Stimulated activated CD8-positive, alpha-beta memory T cell treated with anti-CD3 and anti-CD28 coated beads, Interleukin-4, amount 100 ng/mL, for 1 hour (primary cell): ENCODE results near the gene FBXO5.

Experiments
- DNase-seq, 2 donors: peaks; one replicate each; pipeline ENCODE4 v3.0.0-alpha.2; 2020; ENCODE audit warnings: low read depth in 2 of 2, low spot score in 1 of 2

The FBXO5 gene

DNA sequence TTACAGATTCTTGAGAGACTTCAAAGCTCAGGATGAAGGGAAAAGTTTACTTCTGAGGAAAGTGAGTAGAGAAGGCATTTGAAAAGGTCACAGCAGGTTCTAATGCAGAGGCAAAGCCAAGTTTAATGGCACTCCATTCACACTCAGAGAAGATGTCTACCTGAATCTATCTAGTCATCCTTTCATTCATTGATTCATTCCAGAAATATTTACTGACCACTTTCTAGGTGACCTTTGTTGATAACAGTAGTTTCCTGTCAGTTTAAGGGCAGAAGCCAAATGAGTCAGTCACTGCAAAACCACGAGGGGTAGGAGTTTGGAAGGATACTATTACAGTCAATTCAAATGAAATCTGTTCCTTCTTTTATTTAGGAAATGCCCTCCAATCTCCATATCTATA is 30.8 kb downstream of the FBXO5 start:
- no peak for DNase-seq

DNA sequence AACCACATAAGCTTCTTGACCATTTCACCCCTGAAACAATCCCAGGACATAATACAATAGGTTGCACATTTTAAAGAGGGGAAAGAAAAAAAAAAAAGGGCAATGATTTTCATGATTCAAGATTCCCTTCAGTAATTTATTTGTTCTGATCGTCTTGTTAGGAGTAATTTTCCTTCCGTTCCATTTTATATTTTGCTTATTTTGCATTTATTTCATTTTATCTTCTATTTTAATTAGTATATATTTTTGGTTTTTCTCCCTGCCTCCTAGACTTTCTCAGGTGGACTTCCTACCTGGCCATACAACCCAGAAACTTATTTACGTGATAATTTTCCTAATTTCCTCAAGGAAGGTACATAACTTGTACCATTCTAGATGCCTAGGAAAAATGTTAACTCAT is 32.6 kb downstream of the FBXO5 start:
- DNase-seq: no peak

DNA sequence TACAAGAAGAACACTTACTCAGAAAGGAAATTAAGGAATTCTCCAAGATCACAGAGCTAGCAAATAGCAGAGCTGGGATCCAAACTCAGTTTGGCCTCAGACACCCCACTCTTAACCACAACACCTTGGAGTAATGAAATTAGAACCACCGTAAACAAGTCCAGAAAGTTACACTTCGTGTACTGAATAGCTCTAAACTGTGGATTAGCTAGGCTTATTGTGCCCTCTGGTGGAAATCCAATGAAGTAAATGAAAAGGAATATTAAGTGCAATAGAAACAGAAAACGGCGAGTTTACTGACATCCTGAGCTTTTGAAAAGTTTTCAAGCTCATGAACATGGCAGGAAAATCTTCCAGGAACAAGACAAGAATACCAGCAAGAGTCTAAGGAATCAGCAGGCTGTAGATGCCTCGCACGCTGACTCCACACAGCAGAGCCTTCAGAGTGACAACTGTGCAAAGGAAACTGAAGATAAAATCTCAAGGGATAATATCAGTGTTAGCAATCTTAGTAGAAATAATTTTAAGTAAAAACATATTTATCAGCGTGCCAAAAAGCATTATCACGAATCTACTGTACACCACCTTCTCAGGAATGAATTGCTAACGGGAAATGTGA is 34.6 kb downstream of the FBXO5 start:
- no peak for DNase-seq

DNA sequence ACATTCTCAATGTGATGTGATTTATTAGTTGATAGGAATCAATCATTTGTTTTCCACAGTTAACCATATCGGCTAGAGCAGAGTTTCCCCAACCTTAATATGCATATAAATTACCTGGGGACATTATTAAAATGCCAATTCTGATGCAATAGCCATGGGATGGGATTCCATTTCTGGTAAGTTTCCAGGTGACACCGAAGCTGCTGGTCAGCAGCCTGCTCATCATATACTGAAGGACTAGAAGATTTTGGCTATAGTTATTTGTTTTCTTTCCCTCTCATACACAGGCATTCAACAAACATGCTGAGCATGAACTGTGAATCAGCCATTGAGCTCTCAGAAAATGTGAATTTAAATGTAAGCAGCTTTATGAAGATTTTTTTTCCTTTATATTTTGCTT is 35.8 kb downstream of the FBXO5 start:
- no peak for DNase-seq

DNA sequence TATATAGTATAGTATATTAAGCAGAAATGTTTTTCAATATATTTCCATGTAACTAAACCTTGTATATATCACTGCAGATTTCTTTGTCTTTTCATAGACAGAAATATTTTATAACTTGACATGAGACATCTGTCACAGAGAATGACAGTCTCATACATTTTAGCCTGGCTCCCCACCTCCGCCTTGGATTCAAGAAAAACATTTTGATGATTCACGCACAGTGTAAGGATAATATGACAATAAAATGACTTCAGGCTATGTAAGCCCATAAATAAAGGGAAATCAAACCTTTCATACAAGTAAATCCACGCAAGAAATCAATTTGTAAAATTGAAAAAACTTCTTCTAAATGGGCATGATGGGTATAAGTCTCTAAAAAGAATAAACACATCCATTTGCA is 36.4 kb downstream of the FBXO5 start:
- no peak for DNase-seq

DNA sequence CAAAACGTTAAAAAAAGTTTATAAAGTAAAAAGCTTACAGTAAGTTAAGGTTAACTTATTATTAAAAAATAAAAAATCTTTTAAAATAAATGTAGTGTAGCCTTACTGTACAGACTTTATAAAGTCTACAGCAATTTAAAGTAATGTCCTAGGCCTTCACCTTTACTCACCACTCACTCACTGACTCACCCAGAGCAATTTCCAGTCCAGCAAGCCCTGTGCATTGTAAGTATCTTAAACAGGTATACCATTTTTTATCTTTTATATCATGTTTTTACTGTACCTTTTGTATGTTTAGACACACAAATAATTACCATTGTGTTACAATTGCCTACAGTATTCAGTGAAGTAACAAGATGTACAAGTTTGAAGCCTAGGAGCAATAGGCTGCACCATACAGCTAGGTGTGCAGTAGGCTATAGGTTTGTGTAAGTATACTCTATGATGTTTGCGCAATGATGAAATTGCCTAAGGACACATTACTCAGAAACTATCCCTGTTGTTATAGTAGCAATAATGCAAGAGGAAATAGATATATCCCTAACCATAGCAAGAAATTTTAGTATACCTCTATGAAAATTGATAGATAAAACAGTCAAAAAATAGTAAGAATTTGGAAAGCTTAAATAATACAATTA is 39.5 kb downstream of the FBXO5 start:
- DNase-seq: no peak

DNA sequence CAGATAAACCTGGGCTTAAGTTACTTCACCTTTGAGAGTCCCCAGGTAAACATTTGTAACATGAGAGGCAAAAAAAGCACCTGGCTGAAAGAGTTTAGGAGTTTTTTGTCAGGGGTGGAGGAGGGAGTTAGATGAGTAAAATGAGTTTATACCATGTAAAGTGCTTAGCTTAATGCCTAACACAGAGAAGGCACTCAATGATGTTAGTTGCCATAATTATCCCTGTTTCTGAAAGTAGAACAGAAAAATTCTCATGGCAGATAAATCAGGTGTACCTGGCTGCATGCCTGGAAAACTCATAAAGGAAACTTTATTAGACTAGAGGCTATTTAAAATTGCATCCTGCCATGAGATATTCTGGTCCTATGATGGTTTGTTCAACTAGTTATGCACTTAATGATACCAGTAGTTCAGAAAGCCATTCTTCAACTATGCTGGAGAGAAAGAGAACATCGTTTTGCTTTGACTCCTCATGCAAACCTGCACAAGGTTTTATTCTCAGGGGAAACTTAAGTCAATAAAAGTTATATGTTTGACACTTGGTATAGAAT is 40.4 kb downstream of the FBXO5 start:
- DNase-seq: no peak

DNA sequence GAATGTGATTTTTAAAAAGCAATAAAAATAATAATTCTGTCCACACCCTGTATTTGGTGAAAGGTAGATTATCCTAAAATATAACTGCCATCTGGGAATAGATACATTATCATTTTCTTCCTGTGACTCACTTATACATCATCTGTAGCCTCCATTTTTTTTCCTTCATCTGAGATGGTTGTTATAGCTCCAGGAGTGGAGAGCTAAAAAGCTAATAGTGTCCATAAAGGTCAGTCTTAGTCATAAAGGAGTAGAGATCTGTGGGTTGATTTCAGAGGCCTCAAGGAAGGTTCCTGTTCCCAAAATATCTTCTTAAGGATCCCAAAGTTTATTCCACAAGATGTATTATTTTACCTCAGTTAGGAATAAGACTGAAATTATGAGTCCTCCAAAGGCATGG is 41.1 kb downstream of the FBXO5 start:
- no peak for DNase-seq

DNA sequence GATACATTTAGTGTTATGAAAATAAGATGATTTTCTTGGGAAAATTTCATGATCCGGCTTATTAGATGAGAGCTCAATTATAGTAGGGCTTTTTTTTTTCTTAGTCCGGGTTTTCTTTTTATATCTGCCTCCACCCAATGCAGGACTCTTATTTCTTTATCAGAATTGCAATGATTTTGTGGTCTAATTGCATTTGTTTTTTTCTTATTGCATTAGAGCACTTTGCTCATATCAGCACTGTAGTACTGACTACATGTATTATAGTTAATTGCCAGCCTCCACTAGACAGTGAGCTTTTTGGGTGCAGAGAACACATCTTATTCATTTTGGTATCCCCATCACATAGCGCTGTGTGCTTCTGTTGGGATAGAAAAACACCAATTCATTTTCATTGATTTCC is 50.0 kb downstream of the FBXO5 start:
- no peak for DNase-seq

DNA sequence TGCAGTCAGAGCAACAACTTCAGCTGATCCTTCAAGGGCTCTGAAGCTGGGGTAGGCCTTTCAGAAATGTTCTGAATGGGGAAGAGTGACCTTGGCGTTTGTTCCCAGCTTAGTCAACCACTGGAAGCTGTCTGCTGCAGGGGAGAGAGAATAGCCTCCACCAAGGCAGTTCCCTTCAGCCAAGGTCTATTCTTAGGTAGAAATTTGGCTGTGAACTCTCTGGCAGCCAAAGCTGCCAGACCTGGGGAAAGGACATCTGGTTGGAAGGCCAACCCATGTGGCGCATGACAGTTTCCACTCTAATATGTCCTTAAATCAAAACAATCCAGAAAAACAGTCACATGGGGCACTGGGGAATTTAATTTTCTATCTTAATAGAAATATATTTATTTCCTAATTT is 60.1 kb downstream of the FBXO5 start:
- DNase-seq: no peak
